SK-N-MC (cell line): ENCODE data around the gene PSMA8.

Experiments
- EZH2 ChIP-seq: fragments of 200-600 bp; sonication (generic); IDR thresholded peaks from one replicate; pipeline ENCODE4 v1.6.1; 2017; ENCODE audit warnings: antibody characterized with exemption
- FOXP2 ChIP-seq: optimal IDR thresholded peaks from 2 replicates; pipeline ENCODE3; 2011; ENCODE audit warnings: mild to moderate bottlenecking, moderate library complexity; ENCODE audit not compliant: insufficient read depth; ENCODE audit errors: extremely low read length, control extremely low read depth
- POLR2AphosphoS5 ChIP-seq: IDR thresholded peaks from 2 replicates; pipeline ENCODE4 v1.6.1; 2012; ENCODE audit warnings: mild to moderate bottlenecking, low read depth, low read length, borderline replicate concordance

GRCh38 chr18:26091047-26091630 is 42.5 kb upstream of the PSMA8 start:
- TF ChIP-seq POLR2AphosphoS5 = no peak
- no peak for TF ChIP-seq EZH2
- TF ChIP-seq FOXP2 = no peak
